Cerebellar nuclear complex (tissue), 1 donor: ENCODE measurements around the gene SMIM27.
"Not testable (repeated sequence)": the region's sequence is repeated elsewhere in the genome, so short reads cannot be mapped to it uniquely, and the experiment has no call there.

Source experiments
- DNase-seq, 2 experiments: peaks; one replicate each; lab custom pipeline; 2025; lab: John Stamatoyannopoulos, UW

SMIM27 gene, protein sequence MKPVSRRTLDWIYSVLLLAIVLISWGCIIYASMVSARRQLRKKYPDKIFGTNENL

DNA sequence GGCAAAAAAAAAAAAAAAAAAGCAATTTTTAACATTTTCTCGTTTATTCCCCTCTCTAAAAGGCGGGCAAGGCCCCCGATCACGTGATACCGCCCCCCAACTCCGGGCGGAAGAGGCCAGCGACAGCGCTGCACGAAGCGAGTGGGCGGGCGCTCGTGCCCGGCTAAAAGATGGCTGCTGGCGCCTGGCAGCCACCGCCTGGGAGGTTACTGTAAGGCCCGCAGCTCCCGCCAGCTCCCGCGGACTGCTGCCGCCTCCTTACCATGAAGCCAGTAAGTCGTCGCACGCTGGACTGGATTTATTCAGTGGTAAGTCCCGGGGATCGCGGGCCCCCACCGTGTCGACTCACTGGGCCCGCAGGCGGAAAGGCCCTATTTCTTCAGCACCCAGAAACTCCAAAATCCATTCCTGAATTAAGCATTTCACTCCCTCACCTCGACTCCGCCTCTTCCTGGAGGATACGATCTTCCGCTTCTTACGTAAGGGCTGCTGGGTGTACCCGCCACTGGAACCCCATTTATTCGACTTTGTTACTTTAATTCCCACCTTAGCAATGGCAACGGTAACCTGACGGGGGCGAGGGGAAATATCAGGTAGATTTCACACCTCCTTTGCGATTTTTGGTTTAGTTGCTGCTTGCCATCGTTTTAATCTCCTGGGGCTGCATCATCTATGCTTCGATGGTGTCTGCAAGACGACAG lies at the start of gene SMIM27, which contains the start of gene TOPORS:
TSS of gene SMIM27 (plus strand) at position 156 of the 701 bp plus-strand sequence. CDS start at position 264, 108 bp downstream.
TSS of gene TOPORS (minus strand) at position 415 of the 701 bp plus-strand sequence. CDS start at position 265, 150 bp downstream.
- peak; percentile 48 to 72 for DNase-seq

DNA sequence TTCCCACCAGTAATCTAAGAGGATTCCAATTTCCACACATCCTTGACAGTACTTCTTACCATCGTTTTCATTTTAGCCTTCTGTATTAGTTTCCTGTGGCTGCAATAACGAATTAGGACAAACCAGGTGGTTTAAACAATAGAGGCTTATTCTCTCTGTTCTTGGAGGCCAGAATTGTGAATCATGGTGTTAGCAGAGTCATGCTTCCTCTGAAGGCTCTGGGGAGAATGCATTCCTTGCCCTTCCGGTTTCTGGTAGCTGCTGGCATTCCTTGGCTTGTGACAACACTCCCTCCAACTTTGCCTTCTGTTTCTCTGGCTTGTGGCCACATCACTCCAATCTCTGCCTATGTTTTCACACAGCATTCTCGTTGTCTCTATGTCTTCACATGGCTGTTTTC lies 49.7 kb upstream of the SMIM27 start:
- no peak for DNase-seq

DNA sequence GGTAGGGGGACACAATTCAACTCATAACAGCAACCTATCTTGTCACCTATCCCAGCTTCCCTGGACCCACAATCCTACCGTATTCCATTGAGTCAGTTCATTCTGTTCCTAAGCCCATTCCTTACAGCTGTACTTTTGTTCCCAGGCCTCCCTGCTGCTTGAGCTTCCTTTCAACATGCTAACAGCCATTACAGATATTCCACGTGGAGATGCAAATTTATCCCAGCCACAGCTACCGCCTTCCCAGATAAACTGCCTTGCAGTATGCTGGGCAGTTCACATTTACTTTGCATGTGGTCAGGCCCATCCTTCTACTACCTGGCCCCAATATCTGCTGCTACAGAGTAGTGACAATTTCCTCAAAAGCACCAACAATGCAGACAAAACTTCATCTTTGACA lies 49.1 kb upstream of the SMIM27 start:
- no peak for DNase-seq

DNA sequence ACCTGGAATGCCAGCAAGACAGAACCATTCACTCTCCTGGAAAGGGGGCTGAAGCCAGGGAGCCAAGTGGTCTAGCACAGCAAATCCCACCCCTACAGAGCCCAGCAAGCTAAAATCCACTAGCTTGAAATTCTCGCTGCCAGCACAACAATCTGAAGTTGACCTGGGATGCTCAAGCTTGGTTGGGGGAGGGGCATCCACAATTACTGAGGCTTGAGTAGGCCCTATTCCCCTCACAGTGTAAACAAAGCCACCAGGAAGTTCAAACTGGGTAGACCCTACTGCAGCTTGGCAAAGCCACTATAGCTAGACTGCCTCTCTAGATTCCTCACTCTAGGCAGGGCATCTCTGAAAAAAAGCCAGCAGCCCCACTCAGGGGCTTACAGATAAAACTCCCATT lies 43.4 kb upstream of the SMIM27 start:
- DNase-seq: no peak

DNA sequence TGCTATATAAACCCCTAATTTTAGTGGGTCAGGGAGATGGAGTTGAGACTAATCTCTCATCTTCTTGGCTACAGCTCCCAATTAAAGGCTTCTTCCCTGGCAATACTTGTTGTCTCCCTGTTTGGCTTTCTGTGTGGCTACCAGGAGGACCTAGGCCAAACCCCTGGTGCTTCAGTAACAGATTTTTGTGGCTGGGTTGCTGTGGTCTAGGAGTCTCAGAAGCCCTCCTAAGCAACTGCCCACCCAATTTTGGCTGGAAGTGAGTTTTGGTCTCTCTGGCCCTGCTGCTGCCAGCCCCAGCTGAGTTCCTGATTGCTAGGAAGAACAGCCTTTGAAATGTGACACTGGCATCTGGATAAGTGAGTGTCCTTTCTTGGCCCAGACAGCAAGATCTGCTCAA lies 35.9 kb upstream of the SMIM27 start:
- no peak for DNase-seq

DNA sequence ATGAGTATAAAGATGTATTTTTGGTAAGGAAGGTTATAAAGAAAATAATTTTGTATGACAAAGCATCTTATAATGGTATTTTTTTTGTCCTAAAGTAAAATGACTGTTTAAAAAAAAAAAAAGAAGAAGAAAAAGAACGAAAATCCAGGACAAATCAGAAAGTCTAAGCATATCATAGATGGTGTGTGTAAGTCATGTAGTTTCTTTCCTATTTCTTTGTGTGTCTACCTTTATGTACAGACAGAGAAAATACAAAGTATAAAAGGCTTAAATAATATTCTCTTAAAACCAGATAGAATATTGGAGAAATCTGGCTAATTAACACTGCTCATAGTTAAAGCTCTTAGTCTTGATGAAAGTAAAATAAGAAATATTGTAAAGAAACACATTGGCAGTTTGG lies 33.9 kb upstream of the SMIM27 start:
- DNase-seq: no peak

DNA sequence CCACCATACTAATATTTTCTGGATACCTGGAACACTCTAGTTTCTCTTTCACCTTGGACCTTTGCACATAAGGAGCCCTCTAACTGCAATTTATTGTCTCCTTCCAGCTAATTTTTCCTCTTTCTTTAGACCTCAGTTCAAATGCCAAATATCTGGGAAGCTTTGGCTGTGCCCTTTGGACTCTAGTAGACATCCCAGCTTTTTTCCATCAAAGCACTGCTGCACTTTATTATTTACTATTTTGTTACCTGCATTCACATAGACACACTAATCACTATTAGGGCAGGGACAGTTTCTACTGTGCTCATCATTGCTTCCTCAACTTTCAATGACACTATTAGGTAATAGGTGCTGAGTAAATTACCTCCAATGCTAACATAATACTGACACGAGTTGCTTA lies 28.2 kb upstream of the SMIM27 start:
- DNase-seq: no peak

DNA sequence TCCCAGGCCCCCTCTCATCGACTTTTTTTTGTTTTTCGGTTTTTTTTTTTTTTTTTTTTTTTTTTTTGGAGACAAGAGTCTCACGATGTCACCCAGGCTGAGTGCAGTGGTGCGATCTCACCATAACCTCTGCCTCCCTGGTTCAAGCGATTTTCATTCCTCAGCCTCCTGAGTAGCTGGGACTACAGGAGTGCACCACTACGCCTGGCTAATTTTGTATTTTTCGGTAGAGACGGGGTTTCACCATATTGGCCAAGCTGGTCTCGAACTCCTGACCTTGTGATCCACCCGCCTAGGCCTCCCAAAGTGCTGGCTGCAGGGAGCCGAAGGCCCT lies 27.6 kb upstream of the SMIM27 start:
- DNase-seq: not testable (repeated sequence)

DNA sequence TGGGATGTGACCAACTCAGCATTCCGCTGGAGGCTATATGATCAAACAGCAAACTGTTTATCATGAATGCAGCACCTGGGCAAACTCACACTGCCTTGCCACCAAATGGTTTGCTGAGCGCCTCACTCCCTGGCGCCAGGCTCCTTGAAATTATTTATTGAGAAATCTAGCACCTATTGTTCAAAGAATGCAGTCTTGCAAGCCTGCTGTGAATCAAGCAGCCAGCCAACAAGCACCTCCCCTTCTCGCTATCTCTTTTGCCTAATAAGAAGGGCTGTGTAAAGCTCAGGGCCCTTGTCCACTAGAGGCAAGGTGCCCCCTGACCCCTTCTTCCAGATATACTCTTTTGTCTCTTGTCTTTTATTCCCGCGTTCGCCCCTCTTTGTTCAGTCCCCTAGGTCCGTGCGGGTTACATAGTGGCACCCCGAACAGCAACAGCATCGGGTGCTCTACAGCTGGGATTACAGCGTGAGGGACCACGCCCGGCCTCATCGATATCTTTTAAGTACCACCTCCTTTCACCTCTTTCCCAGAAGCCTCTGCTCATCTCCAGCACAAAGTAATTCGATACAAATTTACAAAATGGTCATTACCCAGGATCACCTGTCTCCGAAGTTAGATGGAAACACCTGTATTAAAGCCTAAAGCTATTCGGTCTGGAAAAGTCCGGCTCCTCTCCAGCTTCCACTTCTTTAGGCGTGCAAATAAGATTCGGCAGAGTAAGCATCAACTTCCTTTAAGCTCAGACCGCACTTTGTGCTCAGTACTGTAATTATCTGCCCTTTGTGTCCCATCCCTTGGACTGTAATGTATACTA lies 27.0 kb upstream of the SMIM27 start:
- DNase-seq: no peak

DNA sequence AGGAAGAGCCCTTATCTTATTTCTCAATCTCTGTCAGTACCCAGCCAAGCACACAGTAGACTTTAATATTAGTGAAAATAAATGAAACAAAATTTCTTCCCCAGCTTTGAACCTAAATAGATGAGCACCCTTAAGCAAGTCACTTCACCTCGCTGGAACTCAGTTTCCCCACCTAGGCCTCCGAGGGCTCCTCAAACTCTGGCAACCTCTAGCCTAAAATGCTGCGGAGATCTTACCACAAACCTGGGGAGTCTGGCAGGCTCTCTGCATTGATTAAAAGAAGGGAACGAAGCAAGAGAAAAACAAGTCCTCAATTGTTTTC lies 26.5 kb upstream of the SMIM27 start:
- DNase-seq: no peak

DNA sequence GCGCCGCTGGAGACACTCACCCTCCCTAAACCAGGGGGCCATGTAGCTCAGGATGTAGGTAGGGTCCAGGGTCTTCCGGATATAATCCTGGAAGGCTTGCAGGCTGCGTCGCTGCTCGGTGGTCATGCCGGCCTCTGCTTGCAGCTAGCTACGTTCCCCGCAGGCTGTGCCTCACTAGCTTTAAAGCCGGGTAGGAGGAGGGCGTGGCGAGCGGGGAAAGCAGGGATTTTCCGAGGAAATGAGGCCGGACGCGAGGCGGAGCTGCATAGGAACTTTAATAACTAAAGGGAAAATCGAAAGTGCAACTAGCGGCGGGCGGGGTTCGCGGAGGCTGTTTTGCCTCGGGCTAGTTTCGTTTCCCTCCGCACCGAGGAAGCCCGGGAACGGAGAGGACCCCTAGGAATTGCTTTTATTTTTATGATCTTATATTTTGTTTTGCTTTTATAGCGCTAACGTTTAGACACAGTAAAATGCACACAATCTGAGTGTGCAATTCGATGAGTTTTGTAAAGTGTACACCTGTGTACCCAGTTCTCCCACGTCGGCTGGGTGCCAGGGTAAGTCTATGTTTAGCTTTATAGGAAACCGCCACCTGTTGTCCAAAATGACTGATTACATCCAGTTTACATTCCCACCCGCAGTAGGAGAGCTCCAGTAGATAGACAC lies 26.0 kb upstream of the SMIM27 start, which contains the start of gene RIGI:
TSS of gene RIGI (minus strand) at position 156 of the 666 bp plus-strand sequence. CDS start at position 126, 30 bp downstream.
- DNase-seq: peak; percentile 12 to 38

DNA sequence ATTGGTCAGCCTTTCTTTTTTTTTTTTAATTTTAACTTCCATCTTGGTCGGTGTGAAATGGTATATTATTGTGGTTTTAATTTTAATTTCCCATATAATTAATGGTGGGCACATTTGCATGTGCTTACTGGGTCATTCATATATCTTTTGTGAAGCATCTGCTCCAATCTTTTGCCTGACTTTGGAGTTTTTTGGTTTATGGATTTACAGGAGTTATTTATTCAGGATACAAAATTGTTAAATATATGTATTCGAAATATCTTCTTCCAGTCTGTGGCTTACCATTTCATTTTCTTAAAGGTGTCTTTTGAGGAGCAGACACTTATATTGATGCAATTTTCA lies 25.4 kb upstream of the SMIM27 start:
- no peak for DNase-seq

DNA sequence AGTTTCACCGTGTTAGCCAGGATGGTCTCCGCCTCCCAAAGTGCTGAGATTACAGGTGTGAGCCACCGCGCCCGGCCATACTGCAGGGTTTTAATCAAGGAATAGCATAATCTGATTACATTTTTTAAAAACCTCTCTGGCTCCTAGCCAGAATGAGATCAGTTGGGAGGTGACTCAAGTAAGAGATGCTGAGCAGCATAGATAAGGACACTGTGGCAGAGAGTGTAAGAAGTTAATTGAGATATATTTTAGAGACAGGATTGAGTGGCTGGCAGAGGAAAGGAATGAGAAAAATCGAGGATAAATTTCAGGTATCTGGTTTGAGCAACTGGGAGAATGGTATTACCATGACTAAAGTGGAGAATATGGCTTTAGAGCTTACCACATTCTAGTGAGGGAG lies 18.8 kb upstream of the SMIM27 start:
- DNase-seq: no peak

DNA sequence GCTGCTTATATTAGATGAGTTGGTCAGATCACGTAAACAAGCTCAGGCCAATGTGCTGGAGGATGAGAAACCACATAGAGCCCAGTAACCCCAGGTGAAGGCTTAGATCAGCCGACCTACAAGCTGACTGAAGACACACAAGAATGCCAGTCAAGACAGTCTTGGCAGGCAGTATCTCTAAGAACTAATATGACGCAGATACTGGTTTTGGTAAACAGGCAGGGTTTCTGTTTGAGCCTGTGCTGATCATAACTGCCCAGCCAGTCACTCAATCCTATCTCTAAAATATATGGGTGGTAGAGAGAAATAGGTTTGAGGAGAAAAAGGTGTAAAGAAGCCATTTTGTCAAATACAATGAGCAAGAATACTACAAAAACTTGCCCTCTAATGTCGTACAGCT lies 18.3 kb upstream of the SMIM27 start:
- DNase-seq: no peak

DNA sequence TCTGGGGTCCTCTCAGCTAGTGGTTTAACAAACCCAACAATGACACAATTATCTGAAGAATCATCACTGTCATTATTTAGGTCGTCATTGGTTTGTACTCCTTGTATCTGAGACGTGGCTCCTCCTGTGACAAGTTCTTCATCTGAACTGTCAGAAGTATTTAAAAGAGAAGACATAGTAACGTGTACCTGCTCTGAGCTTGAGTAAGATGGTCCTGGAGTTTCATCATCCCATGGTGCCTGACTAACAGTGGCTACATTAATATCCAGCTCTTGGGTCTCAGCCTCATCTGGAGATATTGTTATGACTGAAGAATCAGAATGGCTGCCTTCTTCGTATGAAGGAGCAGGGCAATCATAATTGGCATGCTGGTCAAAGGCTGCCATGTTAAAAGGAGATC lies 9.1 kb upstream of the SMIM27 start:
- DNase-seq: no peak

DNA sequence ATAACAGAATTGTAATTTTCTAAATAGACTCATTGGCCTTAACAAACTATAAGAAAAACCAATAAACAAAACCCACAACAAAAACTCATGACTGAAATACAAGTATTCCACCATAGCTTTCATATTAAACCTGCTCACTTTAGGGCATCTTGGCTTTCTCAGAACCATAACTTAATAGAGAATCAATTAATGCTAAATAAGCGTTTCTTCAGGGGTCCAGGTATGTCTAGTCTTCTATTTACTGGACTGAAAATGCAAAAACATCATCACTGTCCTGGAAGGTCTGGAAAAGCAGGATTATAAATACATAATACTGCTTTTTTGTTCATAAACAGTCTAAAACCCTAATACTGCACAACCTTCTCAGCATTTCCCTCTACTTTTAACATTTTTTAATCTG lies 6.2 kb upstream of the SMIM27 start:
- DNase-seq: no peak

DNA sequence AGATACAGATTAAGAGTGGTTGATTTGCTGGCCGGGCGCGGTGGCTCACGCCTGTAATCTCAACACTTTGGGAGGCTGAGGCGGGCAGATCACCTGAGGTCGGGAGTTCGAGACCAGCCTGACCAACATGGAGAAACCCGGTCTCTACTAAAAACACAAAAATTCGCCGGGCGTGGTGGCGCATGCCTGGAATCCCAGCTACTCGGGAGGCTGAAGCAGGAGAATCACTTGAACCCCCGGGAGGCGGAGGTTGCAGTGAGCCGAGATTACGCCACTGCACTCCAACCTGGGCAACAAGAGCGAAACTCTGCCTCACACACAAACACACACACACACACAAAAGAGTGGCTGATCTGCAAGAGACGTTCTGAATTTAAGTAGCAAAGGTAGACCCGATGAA lies 3.9 kb upstream of the SMIM27 start:
- DNase-seq: not testable (repeated sequence)

DNA sequence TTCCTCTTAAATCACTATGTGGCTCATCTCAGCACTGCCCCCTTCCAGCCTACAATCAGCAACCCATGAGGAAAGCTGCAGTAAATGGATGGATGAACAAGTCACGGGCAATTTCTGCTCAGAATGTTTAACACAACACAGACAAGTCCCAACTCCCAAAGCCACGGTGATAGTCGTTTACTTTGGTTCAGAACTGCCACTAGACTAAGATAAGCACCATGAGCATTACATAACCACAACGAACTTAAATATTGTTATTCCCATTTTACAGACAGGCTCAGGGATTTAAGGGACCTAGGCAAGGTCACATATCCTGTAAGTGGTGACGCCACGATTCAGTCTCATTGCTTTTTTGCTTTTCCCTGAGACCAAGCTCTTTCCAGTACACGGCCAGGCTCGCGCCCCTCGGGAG lies 2.0 kb upstream of the SMIM27 start:
- DNase-seq: no peak

DNA sequence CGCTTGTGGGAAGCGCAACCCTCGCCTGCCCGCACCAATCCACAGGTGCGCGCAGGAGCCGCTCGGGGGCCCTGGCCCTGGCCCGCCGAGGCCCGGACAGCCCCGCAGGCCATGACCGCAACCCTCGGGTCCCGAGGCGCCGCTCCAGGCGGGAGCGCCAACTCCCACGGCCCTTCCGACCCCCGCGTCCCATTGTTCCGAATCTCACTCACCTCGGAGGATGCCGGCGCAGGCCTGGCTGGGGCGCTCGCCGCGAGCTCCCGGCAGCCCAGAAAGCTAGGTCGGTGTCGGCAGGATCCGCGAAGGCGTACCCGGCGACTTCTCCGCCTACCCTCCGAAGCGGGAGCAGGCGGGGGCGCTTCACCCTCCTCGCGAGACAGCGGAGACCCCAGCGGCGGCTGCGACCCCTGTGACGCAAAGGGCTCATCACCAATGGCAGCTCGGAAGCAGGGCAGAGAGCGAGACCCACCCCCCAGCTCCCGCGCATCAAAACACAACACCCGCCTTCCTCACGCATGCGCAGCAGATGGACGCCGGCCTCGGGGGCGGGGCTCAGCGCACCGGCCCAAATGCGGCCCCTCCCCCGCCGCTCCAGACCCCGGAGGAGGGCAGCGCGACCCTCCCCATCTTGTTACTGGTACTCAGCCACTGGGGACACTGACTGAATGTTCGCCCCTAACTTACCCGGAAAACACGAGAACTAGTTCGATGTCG lies 1.4 kb upstream of the SMIM27 start:
- peak; percentile 33 to 88 for DNase-seq

DNA sequence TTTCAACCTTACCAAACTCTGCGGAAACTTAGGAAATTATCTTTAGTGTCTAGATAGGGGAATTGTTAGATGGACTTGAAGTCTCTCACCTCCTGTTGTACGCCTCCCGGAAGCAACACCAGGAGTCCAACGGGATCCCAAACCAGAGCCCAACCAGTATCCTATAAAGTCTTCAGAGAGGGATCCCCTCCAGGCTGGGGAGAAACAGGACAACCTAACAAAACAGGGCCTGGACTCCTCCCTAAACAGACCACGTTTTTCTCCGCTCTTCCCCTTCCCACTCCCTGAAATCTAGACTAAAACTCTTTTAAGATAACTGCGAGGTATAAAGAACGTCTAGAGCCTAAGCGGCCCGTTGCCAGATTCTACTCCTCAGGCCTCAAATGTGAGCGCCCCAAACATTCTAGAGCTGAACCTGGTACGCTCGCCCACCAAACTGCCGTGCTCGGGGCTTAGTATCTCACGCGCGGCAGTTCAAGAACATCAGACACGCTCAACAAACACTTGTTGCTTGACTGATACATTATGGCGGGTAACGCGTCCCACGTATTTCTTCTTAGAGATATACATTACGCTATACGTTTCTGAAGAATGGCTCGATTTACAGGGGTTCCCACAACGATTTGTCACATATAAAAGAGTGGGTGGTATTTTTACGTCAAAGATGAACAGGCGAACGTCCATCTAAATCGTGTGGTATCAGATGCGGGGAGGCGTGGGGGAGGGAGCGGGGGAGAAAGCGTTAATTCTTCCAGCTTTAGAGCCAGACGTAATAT lies 663 bp upstream of the SMIM27 start:
- DNase-seq: no peak

DNA sequence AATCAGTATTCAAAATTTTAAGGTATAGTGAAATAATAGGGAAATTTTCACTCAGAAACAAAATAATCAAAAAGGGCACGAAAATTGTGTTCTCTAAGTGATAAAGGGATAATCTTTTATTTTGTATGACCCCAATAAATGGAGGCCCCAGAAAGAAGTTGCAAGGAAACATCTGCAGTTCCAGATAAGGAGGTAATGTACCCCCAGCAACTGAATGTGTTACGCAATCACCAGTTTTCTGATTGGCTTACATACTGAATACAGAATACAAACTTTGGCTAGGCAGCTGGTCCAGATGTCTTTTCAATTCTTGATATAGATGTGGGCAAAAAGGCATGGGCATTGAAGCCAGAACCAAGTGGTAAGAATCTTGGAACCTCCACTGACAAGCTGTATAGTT lies 2.0 kb downstream of the SMIM27 start:
- no peak for DNase-seq
